Fibroblast of lung (primary cell): ENCODE data around the gene TRPT1.

Experiments
- EZH2 ChIP-seq: IDR thresholded peaks from 2 replicates; pipeline ENCODE4 v1.5.1; 2012; ENCODE audit warnings: low read length, control low read depth, mild to moderate bottlenecking; ENCODE audit errors: missing control alignments
- TF ChIP-seq, protein P1 (sequence below), 2 donors: IDR thresholded peaks in 1 of 2; conservative IDR thresholded peaks in 1 of 2; 1 replicate in 1 of 2; 2 replicates in 1 of 2; pipeline ENCODE4 v1.5.1; 2011 to 2012; ENCODE audit warnings: low read length in 2 of 2, control low read depth in 1 of 2, inconsistent platforms in 1 of 2, low read depth in 1 of 2, mild to moderate bottlenecking in 1 of 2

DNA sequence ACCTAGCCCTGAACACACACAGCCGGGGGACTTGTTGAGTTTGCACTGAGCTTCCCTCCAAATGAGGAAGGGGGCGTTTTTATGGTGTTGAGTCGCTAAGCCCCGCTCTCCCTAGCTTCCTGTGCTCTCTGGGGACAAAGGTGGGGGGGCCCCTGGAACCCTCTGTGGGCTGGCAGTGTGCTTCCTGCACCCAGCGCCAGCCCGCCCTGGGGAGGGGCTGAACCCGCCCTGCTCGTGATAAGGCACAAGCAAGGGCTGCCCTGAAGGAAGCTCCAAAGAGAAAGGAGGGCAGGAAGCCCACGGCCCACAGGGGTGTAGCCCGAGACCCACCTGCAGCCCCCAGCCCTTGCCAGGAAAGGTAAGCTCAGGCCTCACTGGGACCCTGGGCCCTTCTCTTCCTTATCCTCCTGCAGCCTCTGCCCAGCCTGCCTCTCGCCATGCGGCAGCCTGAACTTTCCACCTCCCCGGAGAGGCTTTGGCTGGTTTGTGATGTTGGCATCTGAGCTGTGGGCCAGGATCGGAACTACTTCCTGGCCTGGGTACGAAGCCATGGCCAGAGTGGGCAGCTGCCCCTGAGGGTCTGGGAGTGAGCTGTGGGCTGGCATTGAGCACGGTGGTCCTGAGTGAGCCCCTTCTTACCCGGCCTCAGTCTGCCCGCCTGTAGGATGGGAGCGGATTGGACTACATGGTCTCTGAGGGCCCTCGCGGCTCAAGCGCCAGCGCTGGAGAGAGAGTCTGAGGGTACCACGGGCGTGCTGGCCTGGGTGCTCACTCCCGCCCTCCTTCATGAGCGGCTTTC lies 19.3 kb downstream of the TRPT1 start, which contains the start of gene FERMT3:
- TF ChIP-seq, protein P1, sequence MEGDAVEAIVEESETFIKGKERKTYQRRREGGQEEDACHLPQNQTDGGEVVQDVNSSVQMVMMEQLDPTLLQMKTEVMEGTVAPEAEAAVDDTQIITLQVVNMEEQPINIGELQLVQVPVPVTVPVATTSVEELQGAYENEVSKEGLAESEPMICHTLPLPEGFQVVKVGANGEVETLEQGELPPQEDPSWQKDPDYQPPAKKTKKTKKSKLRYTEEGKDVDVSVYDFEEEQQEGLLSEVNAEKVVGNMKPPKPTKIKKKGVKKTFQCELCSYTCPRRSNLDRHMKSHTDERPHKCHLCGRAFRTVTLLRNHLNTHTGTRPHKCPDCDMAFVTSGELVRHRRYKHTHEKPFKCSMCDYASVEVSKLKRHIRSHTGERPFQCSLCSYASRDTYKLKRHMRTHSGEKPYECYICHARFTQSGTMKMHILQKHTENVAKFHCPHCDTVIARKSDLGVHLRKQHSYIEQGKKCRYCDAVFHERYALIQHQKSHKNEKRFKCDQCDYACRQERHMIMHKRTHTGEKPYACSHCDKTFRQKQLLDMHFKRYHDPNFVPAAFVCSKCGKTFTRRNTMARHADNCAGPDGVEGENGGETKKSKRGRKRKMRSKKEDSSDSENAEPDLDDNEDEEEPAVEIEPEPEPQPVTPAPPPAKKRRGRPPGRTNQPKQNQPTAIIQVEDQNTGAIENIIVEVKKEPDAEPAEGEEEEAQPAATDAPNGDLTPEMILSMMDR (conservative IDR thresholded peaks at IDR 0.05 in 1 of 2, IDR thresholded peaks at IDR 0.05 in 1 of 2; ENCODE audit: low read depth in 1 of 2, low read length in 2 of 2), result no peak
- no peak for TF ChIP-seq EZH2
